HepG2 (cell line): Measurements from ENCODE around the gene ART5. TPM values are rescaled to one million over a fixed set of nuclear protein-coding genes. Genes with fewer than 3 reads are reported as not detected.
A peak's percentile ranks its signal among the peaks of the same experiment; 100 is the strongest.

Experiments
- GPN1 ChIP-seq: sonication (generic); formaldehyde crosslinking; IDR thresholded peaks from 2 replicates; pipeline ENCODE4 v1.5.1; 2020; ENCODE audit warnings: missing genetic modification reagents, borderline replicate concordance
- HMG20A ChIP-seq: IDR thresholded peaks from 2 replicates; pipeline ENCODE4 v1.6.1; 2016; ENCODE audit warnings: borderline replicate concordance
- PLRG1 ChIP-seq: fragments of 450-650 bp; conservative IDR thresholded peaks from 2 replicates; pipeline ENCODE4 v1.6.1; 2016
- ZFP82 ChIP-seq: sonication (generic); formaldehyde crosslinking; IDR thresholded peaks from 2 replicates; pipeline ENCODE4 v1.5.1; 2020; ENCODE audit warnings: mild to moderate bottlenecking, missing genetic modification reagents, borderline replicate concordance
- ZNF350 ChIP-seq: sonication (generic); formaldehyde crosslinking; IDR thresholded peaks from 2 replicates; pipeline ENCODE4 v1.4.0; 2020; ENCODE audit warnings: mild to moderate bottlenecking, low read depth, missing genetic modification reagents, borderline replicate concordance
- ZNF709 ChIP-seq: sonication (generic); formaldehyde crosslinking; IDR thresholded peaks from 2 replicates; pipeline ENCODE4 v1.5.0; 2020; ENCODE audit warnings: mild to moderate bottlenecking, missing genetic modification reagents
- polyA plus RNA-seq, 8 experiments: library from polyadenylated mRNA; depleted of rRNA in 3 of 8; stranded (reverse) in 7 of 8; unstranded in 1 of 8; fragments of >200 nt; fragmentation: Illumina TruSeq in 4 of 8; extraction: Trizol in 4 of 8; gene quantifications; 2 replicates each; pipeline versions ENCODE4 v1.2.1 to v1.2.3, GENCODE V29; 2011 to 2016; ENCODE audit warnings: low read depth in 4 of 8, missing spikeins in 1 of 8, mixed read lengths in 1 of 8; ENCODE audit not compliant: insufficient read depth in 1 of 8
- total RNA-seq, 5 experiments: library from RNA; depleted of rRNA; stranded (reverse); fragments of >200 nt; fragmentation: Illumina TruSeq; extraction: Trizol; gene quantifications; 2 replicates each; pipeline ENCODE4 v1.2.3, GENCODE V29; 2016; ENCODE audit warnings: low read depth in 1 of 5
- TF ChIP-seq, protein P1 (sequence below): sonication (generic); formaldehyde crosslinking; IDR thresholded peaks from 2 replicates; pipeline ENCODE4 v1.5.1; 2020; ENCODE audit warnings: mild to moderate bottlenecking, missing genetic modification reagents
- TF ChIP-seq, protein P2 (sequence below): sonication (generic); formaldehyde crosslinking; IDR thresholded peaks from 2 replicates; pipeline ENCODE4 v1.4.0; 2020; ENCODE audit warnings: mild to moderate bottlenecking, missing genetic modification reagents
- TF ChIP-seq, protein P3 (sequence below): sonication (generic); formaldehyde crosslinking; IDR thresholded peaks from 2 replicates; pipeline ENCODE4 v1.5.0; 2020; ENCODE audit warnings: mild to moderate bottlenecking, missing genetic modification reagents, borderline replicate concordance
- TF ChIP-seq, protein P4 (sequence below): sonication (generic); formaldehyde crosslinking; IDR thresholded peaks from 2 replicates; pipeline ENCODE4 v1.4.0; 2020; ENCODE audit warnings: mild to moderate bottlenecking, low read depth, missing genetic modification reagents
- TF ChIP-seq, protein P5 (sequence below): sonication (generic); formaldehyde crosslinking; IDR thresholded peaks from 2 replicates; pipeline ENCODE4 v1.4.0; 2020; ENCODE audit warnings: mild to moderate bottlenecking, missing genetic modification reagents

The ART5 gene
- total and polyA plus RNA-seq, 2 of the 13 experiments (the other 11 are each of a cell fraction or from before 2014, with no cell fraction given): 0.55 to 0.93 TPM

DNA sequence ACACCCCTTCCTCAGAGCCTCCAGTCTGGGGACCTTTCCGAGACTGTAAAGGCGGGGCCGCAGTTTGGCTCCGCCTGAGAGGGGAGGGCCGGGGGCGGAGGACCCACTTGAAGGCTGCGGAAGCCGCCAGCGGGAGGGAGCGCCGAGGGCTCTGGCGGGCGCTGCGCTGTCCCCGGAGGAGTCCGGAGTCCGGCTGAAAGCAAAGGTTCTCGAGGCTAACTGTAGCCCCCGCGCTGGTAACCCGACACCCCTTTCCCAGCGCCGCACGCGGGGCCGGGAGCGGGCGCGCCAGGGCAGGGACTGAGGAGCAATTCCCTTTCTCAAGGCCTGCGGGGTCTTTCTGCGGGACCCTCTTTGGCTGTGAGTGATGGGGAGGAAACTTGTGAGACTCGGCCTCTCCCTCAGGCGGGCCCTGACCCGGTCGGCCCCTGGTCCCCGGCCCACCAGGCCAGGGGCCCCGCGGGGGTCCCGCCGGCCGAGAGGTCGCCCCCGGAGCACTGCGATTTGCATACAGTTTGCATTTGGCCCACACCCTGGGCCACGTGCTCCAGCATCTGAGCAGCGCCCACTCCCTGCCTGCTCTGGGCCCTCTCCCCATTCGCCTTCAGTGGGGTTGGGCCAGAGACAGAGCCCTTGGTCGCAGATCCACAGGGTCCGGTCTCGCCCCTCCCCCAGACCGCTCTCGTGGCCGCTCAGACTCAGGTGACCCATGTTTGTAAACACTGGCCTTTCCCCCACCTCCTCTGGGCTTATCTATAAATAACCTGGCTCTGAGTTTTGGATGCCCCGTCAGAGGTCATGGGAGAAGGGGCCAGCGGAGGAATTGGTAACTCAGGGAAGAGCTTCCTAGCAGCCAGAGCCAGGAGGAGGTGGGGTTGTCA is 519 bp upstream of the ART5 start (continued):
- TF ChIP-seq, protein P1, sequence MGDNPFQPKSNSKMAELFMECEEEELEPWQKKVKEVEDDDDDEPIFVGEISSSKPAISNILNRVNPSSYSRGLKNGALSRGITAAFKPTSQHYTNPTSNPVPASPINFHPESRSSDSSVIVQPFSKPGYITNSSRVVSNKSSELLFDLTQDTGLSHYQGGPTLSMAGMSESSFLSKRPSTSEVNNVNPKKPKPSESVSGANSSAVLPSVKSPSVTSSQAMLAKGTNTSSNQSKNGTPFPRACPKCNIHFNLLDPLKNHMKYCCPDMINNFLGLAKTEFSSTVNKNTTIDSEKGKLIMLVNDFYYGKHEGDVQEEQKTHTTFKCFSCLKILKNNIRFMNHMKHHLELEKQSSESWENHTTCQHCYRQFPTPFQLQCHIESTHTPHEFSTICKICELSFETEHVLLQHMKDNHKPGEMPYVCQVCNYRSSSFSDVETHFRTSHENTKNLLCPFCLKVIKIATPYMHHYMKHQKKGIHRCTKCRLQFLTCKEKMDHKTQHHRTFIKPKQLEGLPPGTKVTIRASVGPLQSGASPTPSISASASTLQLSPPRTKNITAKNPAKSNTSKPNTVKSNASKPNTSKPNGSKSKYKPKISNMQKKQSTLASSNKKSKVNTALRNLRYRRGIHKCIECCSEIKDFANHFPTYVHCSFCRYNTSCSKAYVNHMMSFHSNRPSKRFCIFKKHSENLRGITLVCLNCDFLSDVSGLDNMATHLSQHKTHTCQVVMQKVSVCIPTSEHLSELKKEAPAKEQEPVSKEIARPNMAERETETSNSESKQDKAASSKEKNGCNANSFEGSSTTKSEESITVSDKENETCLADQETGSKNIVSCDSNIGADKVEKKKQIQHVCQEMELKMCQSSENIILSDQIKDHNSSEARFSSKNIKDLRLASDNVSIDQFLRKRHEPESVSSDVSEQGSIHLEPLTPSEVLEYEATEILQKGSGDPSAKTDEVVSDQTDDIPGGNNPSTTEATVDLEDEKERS: no peak
- TF ChIP-seq ZNF350 (CRISPR knock-in tag) (peak; percentile 54; the same call in 1 of the 2 replicates), PLRG1 (no peak), GPN1 (CRISPR knock-in tag) (no peak), ZFP82 (CRISPR knock-in tag) (peak; percentile 54; the same call in 1 of the 2 replicates), HMG20A (CRISPR knock-in tag) (0 out of 2 replicates have a peak, but pooled peaks have one; percentile 9), ZNF709 (CRISPR knock-in tag) (peak; percentile 22; the same call in 1 of the 2 replicates)
- TF ChIP-seq, protein P2, sequence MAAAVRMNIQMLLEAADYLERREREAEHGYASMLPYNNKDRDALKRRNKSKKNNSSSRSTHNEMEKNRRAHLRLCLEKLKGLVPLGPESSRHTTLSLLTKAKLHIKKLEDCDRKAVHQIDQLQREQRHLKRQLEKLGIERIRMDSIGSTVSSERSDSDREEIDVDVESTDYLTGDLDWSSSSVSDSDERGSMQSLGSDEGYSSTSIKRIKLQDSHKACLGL (CRISPR knock-in tag): peak; percentile 29; the same call in 1 of the 2 replicates
- TF ChIP-seq, protein P3, sequence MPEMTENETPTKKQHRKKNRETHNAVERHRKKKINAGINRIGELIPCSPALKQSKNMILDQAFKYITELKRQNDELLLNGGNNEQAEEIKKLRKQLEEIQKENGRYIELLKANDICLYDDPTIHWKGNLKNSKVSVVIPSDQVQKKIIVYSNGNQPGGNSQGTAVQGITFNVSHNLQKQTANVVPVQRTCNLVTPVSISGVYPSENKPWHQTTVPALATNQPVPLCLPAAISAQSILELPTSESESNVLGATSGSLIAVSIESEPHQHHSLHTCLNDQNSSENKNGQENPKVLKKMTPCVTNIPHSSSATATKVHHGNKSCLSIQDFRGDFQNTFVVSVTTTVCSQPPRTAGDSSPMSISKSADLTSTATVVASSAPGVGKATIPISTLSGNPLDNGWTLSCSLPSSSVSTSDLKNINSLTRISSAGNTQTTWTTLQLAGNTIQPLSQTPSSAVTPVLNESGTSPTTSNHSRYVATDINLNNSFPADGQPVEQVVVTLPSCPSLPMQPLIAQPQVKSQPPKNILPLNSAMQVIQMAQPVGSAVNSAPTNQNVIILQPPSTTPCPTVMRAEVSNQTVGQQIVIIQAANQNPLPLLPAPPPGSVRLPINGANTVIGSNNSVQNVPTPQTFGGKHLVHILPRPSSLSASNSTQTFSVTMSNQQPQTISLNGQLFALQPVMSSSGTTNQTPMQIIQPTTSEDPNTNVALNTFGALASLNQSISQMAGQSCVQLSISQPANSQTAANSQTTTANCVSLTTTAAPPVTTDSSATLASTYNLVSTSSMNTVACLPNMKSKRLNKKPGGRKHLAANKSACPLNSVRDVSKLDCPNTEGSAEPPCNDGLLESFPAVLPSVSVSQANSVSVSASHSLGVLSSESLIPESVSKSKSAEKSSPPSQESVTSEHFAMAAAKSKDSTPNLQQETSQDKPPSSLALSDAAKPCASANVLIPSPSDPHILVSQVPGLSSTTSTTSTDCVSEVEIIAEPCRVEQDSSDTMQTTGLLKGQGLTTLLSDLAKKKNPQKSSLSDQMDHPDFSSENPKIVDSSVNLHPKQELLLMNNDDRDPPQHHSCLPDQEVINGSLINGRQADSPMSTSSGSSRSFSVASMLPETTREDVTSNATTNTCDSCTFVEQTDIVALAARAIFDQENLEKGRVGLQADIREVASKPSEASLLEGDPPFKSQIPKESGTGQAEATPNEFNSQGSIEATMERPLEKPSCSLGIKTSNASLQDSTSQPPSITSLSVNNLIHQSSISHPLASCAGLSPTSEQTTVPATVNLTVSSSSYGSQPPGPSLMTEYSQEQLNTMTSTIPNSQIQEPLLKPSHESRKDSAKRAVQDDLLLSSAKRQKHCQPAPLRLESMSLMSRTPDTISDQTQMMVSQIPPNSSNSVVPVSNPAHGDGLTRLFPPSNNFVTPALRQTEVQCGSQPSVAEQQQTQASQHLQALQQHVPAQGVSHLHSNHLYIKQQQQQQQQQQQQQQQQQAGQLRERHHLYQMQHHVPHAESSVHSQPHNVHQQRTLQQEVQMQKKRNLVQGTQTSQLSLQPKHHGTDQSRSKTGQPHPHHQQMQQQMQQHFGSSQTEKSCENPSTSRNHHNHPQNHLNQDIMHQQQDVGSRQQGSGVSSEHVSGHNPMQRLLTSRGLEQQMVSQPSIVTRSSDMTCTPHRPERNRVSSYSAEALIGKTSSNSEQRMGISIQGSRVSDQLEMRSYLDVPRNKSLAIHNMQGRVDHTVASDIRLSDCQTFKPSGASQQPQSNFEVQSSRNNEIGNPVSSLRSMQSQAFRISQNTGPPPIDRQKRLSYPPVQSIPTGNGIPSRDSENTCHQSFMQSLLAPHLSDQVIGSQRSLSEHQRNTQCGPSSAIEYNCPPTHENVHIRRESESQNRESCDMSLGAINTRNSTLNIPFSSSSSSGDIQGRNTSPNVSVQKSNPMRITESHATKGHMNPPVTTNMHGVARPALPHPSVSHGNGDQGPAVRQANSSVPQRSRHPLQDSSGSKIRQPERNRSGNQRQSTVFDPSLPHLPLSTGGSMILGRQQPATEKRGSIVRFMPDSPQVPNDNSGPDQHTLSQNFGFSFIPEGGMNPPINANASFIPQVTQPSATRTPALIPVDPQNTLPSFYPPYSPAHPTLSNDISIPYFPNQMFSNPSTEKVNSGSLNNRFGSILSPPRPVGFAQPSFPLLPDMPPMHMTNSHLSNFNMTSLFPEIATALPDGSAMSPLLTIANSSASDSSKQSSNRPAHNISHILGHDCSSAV (CRISPR knock-in tag): no peak
- TF ChIP-seq, protein P4, sequence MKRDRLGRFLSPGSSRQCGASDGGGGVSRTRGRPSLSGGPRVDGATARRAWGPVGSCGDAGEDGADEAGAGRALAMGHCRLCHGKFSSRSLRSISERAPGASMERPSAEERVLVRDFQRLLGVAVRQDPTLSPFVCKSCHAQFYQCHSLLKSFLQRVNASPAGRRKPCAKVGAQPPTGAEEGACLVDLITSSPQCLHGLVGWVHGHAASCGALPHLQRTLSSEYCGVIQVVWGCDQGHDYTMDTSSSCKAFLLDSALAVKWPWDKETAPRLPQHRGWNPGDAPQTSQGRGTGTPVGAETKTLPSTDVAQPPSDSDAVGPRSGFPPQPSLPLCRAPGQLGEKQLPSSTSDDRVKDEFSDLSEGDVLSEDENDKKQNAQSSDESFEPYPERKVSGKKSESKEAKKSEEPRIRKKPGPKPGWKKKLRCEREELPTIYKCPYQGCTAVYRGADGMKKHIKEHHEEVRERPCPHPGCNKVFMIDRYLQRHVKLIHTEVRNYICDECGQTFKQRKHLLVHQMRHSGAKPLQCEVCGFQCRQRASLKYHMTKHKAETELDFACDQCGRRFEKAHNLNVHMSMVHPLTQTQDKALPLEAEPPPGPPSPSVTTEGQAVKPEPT (CRISPR knock-in tag): no peak
- TF ChIP-seq, protein P5, sequence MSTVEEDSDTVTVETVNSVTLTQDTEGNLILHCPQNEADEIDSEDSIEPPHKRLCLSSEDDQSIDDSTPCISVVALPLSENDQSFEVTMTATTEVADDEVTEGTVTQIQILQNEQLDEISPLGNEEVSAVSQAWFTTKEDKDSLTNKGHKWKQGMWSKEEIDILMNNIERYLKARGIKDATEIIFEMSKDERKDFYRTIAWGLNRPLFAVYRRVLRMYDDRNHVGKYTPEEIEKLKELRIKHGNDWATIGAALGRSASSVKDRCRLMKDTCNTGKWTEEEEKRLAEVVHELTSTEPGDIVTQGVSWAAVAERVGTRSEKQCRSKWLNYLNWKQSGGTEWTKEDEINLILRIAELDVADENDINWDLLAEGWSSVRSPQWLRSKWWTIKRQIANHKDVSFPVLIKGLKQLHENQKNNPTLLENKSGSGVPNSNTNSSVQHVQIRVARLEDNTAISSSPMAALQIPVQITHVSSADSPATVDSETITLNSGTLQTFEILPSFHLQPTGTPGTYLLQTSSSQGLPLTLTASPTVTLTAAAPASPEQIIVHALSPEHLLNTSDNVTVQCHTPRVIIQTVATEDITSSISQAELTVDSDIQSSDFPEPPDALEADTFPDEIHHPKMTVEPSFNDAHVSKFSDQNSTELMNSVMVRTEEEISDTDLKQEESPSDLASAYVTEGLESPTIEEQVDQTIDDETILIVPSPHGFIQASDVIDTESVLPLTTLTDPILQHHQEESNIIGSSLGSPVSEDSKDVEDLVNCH (CRISPR knock-in tag): no peak
